ENCODE measurements around the gene CPXM2.

The CPXM2 gene

DNA sequence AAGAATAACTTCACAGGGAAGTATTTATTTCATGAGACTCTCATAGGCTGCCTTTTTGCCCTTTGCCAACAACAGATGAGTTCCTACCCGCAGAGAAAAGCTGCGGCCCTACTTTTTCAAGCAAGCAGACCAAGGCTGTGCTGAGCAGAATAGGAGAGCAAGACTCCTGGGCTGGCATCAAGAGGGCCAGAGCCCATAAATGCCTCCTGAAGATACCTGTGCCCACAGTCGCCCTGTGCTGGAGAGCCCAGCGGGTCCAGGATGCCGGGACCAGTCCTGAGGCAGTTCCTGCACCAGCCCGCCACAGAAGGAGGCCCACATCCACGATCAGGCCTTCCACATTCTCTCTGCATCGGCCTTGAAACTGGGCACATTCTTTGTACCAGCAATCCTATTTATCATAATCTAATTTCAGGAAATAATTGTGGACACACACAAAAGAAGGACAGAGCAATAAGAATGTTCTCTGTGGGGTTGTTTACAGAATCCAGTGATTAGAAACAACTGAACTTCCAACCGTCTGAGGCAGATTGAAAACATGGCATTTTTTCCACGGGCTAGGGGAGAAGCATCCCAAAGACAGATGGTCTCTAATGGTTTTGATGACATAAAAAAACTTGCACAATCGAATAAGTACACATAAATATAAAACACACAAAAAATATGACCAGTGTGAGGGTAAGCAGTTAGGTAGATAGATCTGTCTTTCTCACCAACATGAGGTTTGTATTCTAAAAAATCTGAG lies 95.6 kb downstream of the CPXM2 start:
- DNase-seq = no peak

DNA sequence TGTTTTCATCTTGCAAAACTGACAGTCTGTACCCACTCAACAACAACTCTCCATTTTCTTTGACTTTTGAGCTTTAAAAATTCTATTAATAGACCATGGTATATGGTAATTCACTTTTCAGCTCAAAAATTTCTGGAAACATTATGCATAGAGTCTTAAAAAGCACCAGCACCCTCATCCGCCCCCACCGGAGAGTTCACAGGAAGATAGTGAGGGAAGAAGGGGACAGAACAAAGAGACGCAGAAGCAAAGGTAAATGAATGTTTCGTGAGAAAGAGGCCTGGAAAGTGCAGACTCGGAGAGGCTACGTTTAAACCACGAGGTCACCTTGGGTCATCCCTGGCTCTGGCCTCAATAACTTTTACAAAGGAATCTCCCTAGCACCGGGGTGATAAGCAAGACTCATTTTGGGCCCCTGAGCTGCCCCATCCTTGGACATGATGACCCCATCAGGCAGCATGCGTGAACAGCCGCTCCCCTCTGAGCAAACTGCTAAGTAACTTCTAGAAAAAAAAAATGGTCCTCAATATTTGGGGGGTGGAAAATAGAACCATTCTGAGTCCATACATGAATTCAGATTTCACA lies 96.3 kb downstream of the CPXM2 start:
- DNase-seq = no peak

DNA sequence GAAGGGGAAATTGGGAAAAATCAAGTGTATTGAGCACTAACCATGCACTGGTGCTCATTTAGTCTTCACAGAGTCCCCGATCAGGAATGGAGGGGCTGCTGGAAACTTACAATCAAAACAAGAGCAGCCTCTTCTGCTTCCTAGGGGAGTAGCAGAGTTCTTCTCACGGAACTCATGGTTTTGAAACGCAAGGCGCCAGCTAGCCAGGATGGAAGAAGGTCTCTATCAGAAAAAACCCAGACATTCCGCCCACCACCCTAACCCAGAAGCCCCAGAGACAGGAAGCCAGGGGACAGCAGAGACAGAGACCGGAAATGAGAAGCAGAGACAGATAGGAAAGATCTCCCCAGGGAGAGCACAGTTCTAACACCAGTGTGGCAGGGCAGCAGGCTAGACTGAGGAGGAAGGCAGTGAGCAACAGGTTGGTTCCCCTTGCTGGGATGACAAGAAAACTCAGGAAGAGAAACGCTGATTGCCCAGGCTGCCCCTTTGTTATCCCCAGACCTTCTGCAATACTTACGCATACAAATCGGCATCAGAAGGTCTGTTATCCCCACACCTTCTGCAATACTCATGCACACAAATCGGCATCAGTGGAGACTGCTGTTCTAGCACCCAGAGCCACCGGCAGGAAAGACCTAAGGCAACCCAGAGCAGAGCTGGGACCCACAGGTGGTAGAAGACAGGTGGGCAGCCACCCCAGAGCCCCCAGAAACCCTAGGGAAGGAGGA lies 99.2 kb downstream of the CPXM2 start:
- no peak for DNase-seq

DNA sequence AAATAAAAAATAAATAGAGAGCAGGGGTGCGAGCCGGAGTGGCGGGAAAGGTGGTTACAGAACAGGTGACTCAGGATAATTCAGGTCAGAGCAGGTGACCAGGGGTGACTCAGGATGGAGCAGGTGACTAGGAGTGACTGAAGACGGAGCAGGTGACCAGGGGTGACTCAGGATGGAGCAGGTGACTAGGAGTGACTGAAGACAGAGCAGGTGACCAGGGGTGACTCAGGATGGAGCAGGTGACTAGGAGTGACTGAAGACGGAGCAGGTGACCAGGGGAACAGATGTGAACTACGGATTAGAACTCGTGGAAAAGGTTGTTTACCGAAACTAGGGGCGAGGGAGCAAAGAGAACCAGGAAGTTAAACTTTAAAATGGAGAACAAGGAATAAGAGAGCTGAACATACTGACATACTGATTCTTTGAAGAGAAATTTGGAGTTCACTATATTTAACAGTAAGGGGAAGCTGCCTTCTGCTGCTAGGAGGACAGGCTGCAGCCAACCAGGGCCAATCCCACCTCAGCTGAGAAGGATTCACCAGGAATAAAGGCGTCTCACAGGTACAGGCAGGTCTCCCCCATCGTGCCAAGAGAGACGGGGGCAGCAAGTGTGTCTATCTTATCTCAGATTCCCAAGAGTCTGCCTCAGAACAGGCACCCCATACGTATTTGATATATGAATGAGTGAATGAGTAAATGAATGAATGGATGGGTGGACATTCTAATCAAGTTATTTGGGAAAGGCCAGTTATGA lies 101.3 kb downstream of the CPXM2 start:
- no peak for DNase-seq

DNA sequence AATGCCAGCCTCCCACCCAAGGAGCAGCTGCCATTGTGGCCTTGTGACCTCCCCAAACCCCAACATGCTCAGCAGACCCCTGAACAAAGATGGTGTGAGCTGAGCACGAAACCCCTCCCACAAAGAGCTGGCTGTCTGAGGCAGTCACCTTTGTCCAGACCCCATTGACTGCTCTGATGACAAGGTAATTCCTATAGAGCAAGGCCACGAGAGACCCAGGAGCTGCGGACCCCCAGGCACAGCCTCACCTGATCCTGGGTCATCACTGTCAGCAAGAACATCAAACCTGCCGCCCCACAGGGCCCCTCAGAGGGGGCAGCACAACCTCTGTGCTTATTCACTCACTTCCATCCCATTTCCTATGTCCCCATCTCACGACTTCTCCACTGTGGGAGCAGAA lies 102.6 kb downstream of the CPXM2 start:
- no peak for DNase-seq

DNA sequence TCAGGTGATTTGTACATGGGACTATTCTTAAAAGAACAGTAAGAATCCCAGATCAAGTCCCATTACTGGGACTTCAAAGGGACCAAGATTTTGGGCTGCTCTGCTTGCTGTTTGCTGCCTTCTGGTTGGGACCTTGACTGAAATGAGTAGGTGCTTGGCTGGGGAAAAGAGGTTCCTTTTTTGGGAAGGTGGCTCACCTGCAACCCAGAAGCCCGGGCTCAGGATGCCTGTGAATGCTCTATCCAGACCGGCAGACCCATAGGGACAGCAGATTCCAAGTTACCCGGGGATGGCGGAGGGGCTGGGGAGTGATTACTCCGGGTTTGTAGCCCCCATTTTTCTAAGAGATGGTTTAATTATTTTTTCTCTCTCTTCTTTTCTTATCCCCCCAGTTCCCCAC lies 104.0 kb downstream of the CPXM2 start:
- no peak for DNase-seq

DNA sequence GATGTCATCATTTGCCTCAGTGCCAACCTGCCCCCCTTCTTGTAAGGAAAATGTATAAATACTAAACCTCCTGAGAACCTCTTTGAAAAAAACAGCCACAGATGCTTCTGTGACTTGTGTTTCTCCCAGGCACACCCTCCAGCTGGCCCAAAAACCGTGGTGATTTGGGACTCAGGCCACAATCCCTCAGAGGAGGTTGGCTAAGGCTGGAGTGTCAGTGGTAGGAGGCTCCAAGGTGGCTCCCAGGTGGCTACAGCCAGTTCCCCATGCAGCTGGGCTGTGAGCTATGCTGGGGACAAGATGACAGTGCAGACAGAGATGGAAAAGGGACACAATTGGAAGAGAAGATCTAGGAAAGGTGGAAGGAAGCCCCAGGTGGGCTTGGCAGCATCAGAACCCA lies 104.7 kb downstream of the CPXM2 start:
- DNase-seq = no peak

DNA sequence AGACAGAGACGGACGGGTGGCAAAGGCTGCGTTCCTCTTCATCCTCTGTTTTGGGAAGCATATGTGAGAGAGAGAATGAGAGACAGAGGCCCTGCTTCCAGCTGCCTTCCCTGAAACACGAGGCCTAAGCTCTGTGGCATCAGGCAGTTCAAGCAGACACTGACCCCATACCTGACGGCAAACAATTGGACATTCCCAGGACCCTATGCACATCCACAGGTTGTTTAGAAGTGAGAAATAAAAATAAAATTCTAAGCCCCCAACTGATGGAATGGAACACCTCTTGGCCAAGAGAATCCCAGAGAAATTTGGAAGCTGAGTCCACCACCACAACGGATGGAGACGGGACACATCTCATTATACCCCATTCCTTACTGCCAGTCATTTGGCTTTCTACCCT lies 105.3 kb downstream of the CPXM2 start:
- DNase-seq = no peak

DNA sequence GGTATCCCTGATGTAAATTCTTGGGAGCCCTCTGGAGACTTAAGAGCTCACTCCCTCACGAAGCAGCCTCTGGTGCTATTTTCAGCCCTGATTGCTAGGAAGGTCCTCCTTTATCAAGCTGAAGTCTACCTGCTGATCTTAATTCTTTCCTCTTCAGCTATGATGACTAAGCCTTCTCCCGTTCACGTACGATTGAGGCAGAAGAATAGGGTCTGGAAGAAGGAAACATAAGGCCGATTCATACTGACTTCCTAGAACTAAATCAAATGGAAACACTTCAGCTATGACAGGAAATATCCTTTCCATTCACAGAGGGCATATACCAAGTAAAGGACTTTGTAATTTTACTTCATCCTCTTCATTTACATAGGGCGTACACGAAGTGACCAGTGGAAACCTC lies 107.0 kb downstream of the CPXM2 start:
- no peak for DNase-seq

DNA sequence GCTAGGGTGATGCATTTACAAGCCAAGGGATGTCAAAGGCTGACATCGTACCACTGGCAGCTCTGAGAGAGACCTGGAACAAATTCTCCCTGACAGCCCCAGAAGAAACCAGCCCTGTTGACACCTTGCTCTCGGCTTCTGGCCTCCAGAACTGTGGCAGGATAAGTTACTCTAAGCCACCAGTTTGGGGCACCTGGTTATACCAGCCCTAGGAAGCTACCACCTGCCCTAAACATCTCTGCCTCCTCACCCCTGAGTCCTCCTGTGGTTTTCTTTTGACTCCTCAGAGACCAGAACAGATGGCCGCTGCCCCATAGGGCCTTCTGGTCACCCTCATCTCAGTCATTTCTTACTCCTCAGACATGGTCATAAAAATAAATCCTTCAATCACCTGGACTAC lies 107.4 kb downstream of the CPXM2 start:
- no peak for DNase-seq

DNA sequence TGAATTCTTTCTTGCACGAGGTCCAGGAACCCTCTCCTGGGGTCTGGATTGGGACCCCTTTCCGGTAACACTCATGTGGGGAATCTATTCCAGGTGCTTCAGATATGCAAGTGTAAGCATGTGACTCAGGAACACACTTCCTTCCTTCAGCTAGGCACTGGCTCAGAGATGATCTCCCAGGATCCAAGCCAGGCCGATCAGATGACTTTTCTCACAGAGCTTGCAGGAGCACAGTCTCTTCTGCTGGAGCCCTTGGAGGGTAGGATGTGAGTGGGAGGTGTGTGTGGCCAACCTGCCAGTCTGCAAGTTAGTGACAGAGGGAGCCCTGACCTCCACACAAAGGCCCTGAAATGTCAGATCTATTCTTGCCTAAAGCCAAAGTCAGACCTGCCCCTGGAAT lies 108.3 kb downstream of the CPXM2 start:
- DNase-seq = no peak

DNA sequence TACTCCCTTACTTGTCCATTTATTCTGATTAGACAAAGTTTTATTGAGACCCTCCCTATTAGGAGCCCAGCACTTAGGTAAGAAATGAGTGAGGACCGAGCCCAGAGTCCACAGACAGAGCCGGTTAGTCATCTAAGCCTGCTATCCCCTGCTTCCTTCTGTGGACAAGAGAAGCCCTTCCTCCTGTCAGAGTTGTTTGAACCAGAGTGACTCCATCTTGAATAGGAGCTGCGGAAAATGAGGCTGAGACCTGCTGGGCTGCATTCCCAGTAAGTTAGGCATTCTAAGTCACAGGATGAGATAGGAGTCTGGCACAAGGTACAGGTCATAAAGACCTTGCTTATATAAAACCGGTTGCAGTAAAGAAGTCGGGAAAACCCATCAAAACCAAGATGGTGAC lies 109.1 kb downstream of the CPXM2 start:
- DNase-seq = no peak

DNA sequence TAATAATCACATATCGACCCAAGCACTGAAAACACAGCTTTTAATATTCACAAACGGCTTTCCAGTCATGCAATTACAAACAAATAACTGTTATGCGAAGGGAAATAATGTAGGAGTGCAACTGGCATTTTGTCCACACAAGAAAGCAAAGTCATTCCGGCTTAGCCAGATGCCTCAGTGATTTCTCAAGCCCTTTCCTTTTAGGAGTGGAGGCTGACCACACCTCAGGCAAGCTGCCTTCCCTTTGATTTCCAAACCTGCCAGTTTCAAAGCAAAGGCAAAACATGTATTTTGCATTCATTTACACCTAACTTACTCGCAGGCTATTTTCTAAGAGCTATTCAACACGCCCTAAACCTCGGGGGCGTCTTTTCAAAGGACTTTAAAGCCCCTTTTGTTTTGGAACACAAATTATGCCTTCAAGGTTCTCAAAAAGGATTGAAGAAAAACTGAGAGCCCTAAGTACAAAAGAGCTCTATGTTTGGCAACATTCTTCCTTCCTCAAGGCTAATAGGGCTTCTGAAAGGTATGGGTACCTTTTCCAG lies 109.6 kb downstream of the CPXM2 start:
- DNase-seq = no peak

DNA sequence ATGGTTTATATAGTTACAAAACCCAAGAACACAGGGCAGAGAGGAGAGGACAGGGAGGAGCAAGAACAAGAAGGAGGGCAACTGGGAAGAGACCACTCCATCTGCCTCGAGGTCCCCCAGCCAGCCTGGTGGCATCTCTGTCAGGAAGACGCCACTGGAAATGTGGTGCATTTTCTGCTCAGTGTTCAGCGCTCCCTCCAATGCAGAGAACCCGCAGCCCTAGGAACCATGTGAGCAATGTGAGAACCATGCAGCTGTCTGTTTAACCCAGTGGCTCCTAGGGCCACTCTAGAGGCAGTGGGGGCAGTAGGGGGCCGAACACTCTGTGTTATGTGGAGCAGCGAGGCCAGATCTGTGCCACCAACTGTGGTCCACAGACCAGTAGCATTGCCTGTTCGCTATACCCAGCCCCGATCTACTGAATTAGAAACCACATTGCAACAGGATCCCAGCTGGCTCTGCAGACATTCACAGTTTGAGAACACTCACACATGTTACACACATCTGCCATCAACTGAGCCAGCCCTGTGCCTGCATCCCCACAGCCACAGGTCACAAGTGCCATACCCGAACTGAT lies 110.2 kb downstream of the CPXM2 start:
- no peak for DNase-seq

DNA sequence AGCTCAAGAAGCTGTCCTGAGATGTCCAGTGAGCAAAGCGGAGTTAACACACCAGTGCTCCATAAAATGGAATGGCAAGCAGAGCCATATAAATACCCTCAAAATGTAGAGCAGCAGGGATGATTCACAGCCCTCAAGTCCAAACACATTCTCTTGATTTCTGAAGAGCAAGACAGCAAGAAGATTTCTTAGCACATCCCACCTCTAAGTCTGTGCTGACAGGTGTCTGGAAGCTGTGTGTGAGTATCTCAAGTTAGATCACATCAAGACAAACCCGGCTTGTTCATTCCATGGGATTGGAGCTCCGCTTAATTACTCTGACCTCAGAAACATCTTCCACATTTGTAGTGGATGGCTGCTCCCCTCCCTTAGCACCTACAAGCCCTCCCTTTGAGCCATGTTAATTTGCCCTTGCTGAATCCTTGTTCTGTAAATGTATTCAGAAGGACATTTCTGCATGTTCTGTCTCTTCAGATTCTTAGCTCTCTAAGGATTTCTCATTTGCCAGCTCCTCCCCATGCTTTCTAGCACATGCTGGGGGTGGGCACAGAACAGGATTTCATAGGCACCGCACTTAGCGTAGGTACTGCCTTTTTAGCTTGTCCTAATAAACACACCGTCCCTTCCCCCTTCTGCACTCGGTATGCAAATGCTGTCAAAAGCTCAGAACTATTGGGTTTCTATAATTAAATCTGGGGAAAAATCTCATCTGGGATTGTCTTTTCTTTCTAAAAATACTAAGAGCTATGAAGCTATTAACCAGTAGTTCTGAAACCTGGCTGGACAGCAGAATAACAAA lies 112.7 kb downstream of the CPXM2 start:
- no peak for DNase-seq

DNA sequence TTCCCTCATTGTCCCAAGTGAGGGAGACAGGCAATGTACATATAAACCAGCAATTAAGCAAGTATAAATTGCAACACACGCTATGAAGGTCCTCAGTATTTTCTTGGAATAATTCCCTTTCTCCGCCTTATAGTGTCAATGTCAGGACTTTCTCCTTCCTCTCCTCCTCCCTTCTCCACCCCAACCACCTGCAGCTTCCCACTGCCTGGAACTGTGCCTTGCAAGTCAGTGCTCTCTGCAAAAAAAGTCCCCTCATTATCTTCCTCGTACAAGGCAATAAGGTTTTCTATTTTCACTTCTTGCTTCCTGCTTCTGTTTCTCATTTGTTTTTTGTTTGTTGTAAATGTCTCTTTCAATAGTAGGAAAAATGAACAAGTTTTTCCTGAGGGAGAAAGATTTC lies 113.7 kb downstream of the CPXM2 start:
- DNase-seq = no peak

DNA sequence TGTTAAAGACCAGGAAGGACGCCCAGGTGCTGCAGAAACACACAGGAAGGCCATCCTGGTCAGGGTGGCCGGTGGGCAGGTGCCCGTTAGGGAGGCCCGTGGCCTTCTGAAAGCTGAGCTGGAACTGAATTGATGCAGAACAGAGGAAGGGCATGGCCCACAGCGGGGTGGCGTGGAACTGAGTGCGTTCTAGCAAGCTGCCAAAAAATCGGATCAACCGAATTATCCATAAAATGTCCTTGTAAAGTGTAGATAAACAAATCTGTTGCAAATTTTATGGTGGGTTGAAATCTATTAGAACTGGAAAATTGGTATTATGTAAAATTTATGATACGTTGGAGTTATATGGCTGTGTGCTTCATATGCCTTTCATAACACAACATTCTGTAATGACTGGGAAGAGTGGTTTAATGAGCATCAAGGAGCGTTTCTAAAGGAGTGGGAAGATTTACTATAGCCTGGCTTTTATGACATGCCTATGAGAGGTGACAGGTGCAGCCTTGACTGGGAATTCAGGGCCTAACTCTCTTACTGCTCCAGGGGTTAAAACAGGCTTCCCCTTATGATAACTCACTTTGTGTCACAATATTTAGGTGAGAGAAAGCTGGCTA lies 117.4 kb downstream of the CPXM2 start:
- no peak for DNase-seq

DNA sequence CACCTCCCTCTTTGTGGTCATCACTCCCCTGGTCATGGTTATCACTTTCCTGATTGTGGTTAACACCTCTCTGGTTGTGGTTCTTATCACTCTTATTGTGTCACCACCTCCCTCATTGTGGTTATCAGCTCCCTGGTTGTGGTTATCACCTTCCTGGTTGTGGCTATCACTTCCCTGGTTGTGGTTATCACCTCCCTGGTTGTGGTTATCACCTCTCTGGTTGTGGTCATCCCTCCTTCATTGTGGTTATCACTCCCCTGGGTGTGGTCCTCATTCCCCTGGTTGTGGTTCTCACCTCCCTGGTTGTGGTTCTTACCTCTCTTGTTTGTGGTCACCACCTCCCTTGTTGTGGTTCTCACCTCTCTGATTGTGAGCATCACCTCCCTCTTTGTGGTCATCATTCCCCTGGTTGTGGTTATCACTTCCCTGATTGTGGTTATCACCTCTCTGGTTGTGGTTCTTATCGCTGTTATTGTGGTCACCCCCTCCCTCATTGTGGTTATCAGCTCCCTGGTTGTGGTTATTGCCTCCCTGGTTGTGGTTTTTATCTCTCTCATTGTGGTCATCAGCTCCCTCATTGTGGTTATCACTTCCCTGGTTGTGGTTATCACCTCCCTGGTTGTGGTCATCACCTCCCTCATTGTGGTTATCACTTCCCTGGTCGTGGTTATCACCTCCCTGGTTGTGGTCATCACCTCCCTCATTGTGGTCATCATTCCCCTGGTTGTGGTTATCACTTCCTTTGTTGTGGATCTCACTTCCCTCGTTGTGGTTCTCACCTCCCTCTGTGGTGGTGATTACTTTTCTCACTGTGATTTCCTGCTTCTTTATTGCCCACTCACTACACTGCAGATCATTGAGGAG lies 118.7 kb downstream of the CPXM2 start:
- peak; percentile 21 to 25 for DNase-seq

DNA sequence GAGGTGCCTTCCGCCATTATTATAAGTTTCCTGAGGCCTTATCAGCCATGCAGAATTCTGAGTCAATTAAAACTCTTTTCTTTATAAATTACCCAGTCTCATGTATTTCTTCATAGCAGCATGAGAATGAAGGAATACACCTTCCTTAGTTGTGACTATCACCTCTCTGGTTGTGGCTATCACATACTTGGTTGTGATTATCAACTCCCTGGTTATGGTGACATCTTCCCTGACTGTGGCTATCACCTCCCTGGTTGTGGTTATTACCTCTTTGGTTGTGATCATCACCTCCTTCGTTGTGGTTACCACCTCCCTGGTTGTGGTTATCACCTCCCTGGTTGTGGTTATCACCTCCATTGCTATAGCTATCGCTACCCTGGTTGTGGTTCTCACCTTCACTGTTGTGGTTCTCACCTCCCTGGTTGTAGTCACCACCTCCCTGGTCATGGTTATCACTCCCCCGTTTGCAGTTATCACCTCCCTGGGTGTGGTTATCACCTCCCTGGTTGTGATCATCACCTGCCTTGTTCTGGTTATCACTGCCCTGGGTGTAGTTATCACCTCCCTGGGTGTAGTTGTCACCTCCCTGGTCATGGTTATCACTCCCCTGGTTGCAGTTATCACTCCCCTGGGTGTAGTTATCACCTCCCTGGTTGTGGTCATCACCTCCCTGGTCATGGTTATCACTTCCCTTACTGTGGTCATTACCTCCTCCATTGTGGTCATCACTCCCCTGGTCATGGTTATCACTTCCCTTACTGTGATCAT lies 119.5 kb downstream of the CPXM2 start:
- peak; percentile 26 to 29 for DNase-seq

DNA sequence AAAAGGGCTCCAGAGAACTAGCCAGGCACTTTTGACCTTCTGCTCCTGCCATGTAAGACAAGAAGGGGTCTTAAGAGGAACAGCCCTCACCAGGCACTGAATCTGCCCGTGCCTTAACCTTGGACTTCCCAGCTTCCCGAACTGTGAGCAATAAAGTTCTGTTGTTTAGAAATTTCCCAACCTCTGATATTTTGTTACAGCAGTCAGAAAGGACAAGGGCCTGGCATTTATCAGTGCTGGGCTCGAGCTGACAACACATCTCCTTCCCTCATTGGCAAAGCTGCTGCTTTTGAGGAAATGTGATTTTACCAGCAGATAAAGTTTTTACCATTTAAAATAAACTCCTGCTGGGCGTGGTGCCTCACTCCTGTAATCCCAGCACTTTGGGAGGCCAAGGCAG lies 122.0 kb downstream of the CPXM2 start:
- DNase-seq = no peak

Measured in CD4-positive, alpha-beta T cell treated with Interleukin-4 for 1 hour (primary cell).